SK-MEL-5 (cell line): ENCODE results near the gene FAM234A. TPM values are rescaled to one million over a fixed set of nuclear protein-coding genes. Genes with fewer than 3 reads are reported as not detected.
"Not testable (repeated sequence)": the region's sequence is repeated elsewhere in the genome, so short reads cannot be mapped to it uniquely, and the experiment has no call there.

Source experiments
- DNase-seq: peaks from one replicate; pipeline ENCODE4 v3.0.0-alpha.2; 2016; ENCODE audit warnings: low read depth, low spot score
- in situ Hi-C: cut with HindIII; loops from 2 replicates; pipeline ENCODE4 v1.10.0; 2016; ENCODE audit warnings: low sequenced_read_pairs, high pct_unique_total_duplicates, low pct_unique_long_range_greater_than_20kb
- polyA plus RNA-seq, 2 experiments: library from polyadenylated mRNA; depleted of rRNA; stranded (reverse); fragments of >200 nt; gene quantifications; 2 replicates each; pipeline ENCODE4 v1.2.3, GENCODE V29; 2015
- total RNA-seq: library from RNA; depleted of rRNA; stranded (reverse); fragments of >200 nt; shearing (Covaris generic); gene quantifications from 2 replicates; pipeline ENCODE4 v1.2.3, GENCODE V29; 2014; rRNA removed

Gene FAM234A
- total RNA-seq, result 30.2 and 31.2 TPM in 2 replicates
- 118 and 136 TPM in 2 replicates for polyA plus RNA-seq (2015; cell fraction: cytosol; rRNA removed)
- polyA plus RNA-seq (2015; cell fraction: nucleus; rRNA removed), result 28.2 and 52.3 TPM in 2 replicates

DNA sequence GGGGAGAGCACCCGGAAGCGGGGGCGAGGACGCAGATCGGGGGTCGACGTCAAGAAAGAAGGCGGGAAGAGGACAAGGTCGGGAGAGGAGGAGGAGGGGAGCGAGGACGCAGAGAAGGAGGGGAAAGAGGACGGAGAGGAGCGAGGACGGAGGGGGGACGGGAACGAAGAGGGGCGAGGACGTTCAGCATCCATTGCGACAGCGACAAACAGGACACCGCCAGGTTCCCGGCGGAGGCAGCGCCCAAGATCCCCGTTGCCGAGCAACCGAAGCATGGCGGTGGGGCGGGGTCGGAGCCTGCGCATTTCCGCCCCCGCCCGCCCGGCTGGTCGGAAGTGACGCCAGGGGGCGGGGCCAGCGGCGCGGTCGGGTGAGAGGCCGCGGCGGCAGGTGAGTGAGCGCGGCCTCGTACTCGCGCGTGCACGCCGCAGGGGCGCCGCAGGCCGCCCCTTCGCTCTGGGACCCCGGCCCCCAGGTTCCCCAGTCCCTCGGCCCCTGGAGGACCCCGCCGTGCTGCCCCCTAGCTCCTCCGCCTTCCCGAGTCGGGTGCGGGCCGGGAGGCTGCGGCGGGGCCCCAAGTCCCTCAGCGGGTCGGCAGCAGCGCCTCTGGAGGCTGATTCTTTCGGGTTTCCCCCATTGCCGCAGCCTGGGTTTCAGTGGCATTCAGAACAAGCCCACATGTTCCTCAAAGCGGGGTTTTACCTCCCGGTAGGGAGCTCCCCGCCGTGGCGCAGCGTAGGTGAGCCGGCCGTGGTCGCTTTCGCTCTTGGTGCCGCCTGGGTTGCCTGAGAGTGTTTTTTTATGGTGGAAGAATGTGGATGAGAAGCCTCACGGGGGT is at the start of gene FAM234A:
Gene FAM234A, plus strand, starts transcription at position 354 of the 838 bp plus-strand sequence. CDS start 19,593 bp downstream, outside the sequence.
- DNase-seq, result peak; percentile 89
- in situ Hi-C loops, result no loop called here

- no peak for DNase-seq
Measured at GRCh38 chr16:185213-185612, 49.4 kb upstream of the FAM234A start.

DNA sequence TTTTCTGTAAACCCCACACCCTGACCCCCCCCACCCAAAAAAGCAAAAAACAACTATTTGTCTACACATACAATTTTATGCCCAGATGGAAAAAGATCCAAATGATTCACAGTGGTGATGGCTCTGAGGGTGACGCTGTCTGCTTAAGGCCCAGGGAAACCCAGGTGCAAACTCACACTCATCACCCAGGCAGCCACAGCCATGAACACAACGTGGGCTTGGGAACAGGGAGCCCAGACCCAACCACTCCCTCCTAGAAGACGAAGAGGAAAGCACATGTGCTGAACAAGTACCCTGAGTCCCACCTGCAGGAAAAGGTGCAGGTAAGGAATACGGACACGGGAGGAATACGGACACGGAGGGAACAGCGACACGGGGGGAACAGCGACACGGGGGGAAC is 48.9 kb upstream of the FAM234A start:
- in situ Hi-C loops, result no loop called here
- DNase-seq, result no peak

More at GRCh38 chr16:185213-185612, 49.4 kb upstream of the FAM234A start:
- in situ Hi-C loops, result no loop called here

- no peak for DNase-seq
- in situ Hi-C loops, result no loop called here
Measured at GRCh38 chr16:187330-187729, 47.3 kb upstream of the FAM234A start.

DNA sequence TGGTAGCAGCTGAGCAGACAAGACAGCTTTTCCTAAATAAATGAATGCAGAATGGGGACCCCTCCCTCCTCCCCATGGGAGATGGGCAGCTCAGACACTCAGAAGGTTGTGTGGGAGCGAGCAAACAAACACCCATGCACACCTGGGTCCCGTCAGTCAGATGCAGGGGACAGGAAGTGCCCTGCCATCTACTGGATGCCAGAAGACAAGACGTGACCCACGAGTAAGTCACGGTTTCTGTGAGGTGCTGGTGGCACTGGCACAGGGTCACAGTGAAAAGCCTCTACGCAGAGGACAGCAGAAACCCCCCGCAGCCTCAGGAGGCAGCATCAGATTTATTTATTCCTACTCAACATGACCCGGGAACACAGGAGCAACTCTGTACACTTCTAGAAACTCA is 45.9 kb upstream of the FAM234A start:
- no peak for DNase-seq
- in situ Hi-C loops, result no loop called here

GRCh38 chr16:189604-190186 is 44.9 kb upstream of the FAM234A start:
- in situ Hi-C loops, result no loop called here
- no peak for DNase-seq

- in situ Hi-C loops, result no loop called here
Measured at GRCh38 chr16:191831-192230, 42.8 kb upstream of the FAM234A start.

DNA sequence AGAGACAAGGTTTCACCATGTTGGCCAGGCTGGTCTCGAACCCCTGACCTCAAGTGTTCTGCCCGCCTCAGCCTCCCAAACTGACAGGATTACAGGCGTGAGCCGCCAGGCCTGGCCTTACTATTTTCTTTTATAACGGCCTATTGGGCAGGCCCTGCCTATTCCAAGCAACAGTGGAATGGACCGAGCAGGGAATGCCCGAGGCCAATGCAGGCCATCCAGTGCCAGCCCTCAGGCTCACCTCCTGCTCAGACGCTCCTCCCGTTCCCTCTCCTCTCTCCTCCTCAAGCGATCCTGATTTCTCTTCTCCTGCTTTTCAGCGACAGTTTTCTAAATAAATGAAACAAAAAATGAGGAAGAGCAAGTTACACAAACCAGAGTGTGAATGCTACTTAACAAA is 41.9 kb upstream of the FAM234A start:
- no peak for DNase-seq
- in situ Hi-C loops, result no loop called here

More at GRCh38 chr16:191831-192230, 42.8 kb upstream of the FAM234A start:
- DNase-seq, result no peak

GRCh38 chr16:193441-193840 is 41.2 kb upstream of the FAM234A start:
- no peak for DNase-seq
- in situ Hi-C loops, result no loop called here

DNA sequence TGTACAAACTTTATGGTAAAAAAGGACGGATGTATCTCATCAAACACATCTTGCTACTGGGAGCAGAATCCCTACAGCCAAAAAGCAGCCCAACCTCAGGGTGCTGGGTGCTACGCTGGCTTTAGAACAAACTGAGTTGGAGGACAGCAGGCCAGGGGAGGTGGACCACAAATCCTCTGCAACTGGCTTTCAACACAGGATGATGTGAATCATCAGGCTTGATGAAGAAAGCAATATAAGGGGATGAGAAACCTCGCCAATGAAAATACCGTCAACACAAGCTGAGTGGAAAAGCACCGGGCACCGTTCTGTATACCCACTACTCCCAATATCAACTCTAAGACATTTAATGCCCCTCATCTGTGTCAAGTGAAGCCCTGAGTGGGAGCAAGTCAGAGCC is 40.1 kb upstream of the FAM234A start:
- no peak for DNase-seq
- in situ Hi-C loops, result no loop called here

GRCh38 chr16:200388-200787 is 34.2 kb upstream of the FAM234A start:
- in situ Hi-C loops, result no loop called here
- DNase-seq, result no peak

GRCh38 chr16:203246-203645 is 31.4 kb upstream of the FAM234A start:
- in situ Hi-C loops, result no loop called here
- no peak for DNase-seq

- in situ Hi-C loops, DNase-seq: not testable (repeated sequence)
Measured at GRCh38 chr16:204046-204445, 30.6 kb upstream of the FAM234A start.

GRCh38 chr16:209359-209758 is 25.3 kb upstream of the FAM234A start:
- in situ Hi-C loops, DNase-seq: not testable (repeated sequence)

DNA sequence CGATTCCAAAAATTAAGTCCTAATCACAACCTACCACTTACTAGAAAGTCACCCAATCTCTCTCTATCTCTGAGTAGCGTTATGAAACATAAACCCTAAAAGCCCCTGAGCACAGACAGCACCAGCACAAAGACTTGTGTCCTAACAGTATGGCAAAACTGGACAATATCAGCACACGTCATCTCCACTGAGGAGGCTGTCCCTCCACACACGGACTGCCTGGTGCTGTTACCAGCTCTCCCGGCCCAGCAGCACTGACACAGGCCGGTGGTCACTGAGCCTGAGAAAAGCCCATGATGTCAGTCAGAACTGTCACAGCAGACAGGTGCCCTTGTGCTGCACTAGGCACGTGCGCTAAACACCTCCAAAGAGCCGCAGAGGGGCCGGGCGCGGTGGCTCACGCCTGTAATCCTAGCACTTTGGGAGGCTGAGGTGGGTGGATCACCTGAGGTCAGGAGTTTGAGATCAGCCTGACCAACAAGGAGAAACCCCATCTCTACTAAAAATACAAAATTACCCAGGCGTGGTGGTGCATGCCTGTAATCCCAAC is 22.9 kb upstream of the FAM234A start:
- in situ Hi-C loops, DNase-seq: not testable (repeated sequence)

- DNase-seq, result no peak
- in situ Hi-C loops, result no loop called here
Measured at GRCh38 chr16:212999-213398, 21.6 kb upstream of the FAM234A start.

- in situ Hi-C loops, result no loop called here
- no peak for DNase-seq
Measured at GRCh38 chr16:220021-220420, 14.6 kb upstream of the FAM234A start.

DNA sequence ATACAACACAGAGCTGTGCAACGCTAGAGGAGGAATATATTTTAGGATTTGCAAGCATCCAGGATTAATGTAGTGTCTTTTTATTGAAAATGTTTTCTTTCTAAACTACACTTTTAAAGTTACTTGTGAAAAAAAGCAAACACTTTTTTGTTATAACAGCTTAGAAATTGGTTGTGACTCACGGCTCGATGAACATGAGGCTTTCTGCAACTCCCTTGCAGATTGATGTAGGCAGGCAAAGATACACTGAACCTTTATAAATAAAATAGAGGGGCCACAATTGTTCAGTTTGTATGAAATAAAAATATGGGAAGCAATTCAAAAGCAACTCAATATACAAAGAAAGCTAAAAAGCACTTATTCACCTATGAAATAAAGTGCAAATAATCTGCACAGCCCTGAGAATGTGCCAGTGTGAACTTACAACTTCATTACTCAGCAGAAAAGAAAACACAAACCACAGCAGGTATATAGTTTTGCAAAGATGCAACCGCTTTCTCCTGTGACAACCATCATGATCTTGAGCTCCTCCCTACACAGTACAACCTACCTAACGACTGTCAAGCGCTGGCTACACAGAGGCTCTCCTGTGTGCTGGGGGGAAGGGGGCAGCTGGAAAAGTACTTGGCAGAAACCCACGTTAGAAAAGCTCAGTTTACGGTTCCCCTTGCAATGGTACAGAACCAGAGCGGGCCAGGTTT is 6.3 kb upstream of the FAM234A start:
- in situ Hi-C loops, result no loop called here
- DNase-seq, result peak; percentile 20
